Measurements from ENCODE around the gene KCND3.

DNA sequence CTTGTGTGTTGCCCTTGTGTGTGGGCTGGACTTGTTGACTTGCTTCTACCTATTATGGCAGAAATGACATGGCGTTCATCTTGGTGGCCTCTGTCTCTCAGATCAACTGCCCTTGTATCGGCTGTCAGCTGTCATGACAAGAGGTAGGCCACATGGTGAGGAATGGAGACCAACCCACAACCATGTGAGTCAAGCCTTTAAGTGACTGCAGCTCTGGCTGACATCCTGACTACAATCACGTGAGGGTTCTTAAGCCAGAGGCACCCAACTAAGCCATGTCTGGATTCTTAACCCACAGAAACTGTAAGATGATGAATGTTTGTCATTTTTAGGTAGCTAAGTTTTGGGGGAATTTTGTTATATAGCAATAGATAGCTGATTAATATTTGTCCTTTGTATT is 82.1 kb downstream of the KCND3 start:
- TF ChIP-seq, protein P1, sequence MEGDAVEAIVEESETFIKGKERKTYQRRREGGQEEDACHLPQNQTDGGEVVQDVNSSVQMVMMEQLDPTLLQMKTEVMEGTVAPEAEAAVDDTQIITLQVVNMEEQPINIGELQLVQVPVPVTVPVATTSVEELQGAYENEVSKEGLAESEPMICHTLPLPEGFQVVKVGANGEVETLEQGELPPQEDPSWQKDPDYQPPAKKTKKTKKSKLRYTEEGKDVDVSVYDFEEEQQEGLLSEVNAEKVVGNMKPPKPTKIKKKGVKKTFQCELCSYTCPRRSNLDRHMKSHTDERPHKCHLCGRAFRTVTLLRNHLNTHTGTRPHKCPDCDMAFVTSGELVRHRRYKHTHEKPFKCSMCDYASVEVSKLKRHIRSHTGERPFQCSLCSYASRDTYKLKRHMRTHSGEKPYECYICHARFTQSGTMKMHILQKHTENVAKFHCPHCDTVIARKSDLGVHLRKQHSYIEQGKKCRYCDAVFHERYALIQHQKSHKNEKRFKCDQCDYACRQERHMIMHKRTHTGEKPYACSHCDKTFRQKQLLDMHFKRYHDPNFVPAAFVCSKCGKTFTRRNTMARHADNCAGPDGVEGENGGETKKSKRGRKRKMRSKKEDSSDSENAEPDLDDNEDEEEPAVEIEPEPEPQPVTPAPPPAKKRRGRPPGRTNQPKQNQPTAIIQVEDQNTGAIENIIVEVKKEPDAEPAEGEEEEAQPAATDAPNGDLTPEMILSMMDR (optimal IDR thresholded peaks at IDR 0.05 in 1 of 3, IDR thresholded peaks at IDR 0.05 in 1 of 3, conservative IDR thresholded peaks at IDR 0.05 in 1 of 3; ENCODE audit: extremely low read depth in 1 of 3, insufficient read depth in 2 of 3, low read length in 3 of 3) = no peak
- no peak for TF ChIP-seq EZH2 (IDR thresholded peaks at IDR 0.05; ENCODE audit: low read length)

All from keratinocyte (primary cell).